Measurements from ENCODE around the gene CKMT2.

Gene CKMT2

DNA sequence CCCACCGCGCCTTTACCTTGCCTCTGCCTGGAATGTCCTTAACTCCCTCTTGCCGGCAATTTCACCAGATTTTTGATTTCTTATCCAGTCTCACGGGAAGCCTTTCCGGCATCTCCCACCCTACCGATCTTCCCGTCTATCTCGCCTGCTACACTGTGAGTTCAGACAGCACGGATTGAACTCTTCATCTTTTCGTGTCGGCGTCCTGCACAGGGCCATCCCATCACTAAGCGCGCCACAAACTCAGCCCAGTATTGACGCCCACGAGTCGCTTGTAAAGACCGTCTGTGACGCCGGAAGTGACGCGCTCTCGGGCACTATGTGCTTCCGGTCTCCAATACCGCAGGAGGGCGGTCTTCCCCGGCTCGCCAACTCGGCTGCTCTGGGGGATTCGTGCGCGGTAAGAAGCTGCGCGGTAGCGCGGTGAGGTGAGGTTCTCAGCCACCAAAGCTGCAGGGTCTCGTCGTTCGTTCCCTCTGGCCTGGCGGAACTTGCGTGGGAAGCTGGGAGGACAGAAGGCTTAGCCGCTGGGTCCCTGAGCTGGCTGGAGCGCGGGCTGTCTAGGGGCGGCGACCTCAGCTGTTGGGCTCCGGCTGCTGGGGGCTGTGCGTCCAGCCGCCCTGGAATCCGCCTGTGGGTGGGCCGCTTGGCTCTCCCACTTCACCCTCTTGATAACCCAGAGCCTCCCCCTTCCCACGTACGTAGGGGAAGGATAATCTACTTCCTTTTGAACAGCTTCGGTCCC is 68.3 kb downstream of the CKMT2 start, which contains the start of gene ZCCHC9:
Gene ZCCHC9 (plus strand): TSS at position 317 of the 745 bp plus-strand sequence. CDS start 3,171 bp downstream, outside the sequence.
- in situ Hi-C loops (cut with MboI; ENCODE audit: low sequenced_read_pairs), result no loop called here

DNA sequence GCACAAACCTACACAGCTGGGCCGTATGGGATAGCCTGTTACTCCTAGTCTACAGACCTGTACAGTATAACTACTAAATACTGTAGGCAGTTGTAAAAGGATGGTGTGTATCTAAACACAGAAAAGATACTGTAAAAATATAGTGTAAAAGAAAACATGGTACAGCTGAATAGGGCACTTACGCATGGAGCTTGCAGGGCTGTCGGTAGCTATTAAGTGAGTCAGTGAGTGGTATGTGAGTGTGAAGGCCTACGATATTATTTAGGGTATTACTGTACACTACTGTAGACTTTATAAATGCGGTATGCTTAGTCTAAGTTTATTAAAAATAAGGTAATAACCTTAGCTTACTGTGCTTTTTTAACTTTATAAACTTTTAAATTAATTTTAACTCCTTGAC is 69.5 kb downstream of the CKMT2 start:
- in situ Hi-C loops (cut with MboI; ENCODE audit: low sequenced_read_pairs), result no loop called here

DNA sequence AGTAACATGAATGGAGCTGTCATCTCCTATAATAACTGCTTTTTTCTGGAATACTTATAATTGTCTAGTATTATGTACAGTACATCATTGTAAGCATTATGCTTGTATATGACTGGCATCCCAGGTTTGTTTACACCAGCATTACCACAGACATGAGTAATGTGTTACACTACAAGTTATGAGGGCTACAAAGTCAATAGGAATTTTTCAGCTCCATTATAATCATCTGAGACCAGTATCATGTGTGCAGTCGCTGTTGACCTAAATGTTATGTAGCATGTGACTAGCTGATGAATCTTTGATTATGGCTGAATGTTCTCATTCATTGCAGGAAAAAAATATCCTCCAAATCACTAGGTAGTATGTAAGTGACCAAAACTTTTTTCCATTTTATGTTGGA is 70.4 kb downstream of the CKMT2 start:
- in situ Hi-C loops (cut with MboI; ENCODE audit: low sequenced_read_pairs), result no loop called here

DNA sequence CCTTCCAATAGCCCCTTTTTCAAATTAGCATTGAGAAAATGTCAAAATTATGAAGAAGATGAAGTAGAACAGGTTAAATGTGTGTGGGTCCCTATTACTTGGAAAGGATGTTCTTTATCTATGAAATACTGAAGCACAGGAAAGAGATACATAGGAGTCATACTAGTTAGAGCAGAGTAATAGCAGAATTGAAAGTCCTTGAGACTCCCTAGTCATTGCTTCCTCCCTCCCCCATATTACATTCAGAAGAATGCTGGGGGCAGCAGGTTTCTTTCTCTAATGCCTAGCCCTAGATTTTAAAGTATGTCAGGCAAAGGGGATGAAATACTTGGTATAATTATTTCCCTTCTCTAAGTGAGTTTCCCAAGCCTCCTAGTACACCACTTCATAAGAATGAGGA is 72.7 kb downstream of the CKMT2 start:
- in situ Hi-C loops (cut with MboI; ENCODE audit: low sequenced_read_pairs), result no loop called here

DNA sequence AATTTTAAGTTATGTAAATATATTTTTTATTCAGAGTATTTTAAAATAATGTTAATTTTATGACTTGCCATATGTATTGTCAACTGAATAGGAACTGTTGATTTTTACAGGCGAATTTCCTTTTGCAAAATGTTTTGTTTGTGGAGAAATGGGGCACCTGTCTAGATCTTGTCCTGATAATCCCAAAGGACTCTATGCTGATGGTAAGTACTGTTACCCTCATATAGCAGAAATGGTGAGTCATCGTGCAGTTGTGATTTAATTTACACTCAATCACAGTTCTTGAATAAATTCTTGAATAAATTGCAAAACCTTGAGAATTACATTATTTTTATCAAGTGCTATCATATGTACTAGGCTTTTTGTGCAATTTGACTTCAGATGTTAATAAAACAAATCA is 75.7 kb downstream of the CKMT2 start:
- in situ Hi-C loops (cut with MboI; ENCODE audit: low sequenced_read_pairs), result no loop called here

DNA sequence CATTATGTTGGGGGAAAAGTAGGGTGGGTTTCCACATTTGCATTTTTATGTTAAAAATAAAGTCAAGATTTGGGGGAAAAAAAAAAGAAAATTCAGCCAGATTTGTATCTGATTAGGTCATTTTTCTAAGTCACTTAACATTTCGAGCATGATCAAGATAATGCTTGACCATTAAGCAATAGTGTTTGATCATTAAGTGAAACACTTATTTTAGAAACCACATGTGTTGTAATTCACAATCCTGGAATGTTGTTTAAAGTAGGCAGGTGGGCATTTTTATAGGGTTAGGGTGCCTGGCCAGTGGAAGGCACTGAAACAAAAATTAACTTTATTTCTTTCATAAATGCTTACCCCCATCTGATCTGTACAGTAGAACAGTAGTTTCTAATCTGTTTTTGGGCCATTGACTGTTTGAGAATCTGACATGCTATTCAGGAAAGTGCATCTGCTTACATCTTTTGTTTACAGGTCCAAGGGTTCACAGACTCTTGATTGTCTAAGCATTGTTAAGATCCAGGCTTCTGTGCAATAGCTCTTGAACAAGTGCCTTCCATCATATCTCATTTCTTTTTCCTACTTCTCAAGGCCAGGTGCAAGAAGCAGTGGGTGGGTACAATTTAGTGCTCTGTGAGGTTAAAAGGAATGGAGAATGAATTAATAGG is 77.4 kb downstream of the CKMT2 start:
- in situ Hi-C loops (cut with MboI; ENCODE audit: low sequenced_read_pairs), result no loop called here

DNA sequence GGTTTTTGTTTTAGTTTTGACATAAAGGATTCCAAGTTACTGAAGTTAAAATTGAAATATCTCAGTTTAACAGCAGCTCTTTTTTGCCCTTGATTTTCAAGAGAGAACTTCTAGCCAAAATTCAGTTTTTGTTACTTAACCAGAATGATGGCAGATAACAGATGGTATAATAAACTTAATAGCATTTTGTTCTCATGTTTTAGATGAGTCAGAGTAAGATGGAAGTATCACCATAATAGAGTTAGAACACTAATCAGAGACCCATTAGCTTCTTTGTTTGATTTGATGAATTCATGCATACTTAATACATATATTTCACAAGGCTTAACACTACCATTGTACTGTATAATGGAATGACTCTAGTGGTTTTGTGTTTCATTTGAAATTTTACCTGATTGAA is 80.2 kb downstream of the CKMT2 start:
- in situ Hi-C loops (cut with MboI; ENCODE audit: low sequenced_read_pairs), result no loop called here

DNA sequence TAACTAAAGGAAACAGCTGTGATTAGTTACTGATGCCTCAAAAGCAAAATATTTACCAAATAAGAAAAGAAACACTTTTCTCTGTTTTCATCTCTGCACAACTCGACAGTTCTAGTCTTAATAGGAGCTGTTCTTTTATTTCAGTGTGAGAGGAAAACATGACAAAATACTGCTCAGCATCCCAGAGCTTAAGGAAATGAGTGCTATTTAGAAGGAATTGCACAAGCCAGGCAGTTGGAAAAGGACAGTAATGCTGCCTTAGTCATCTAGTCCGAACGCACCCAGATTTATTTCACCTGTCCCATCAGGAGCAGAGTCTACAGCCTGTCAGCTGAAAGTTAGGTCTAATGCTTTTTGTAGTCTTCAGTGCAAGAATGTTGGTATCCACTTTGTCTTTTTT is 80.6 kb downstream of the CKMT2 start:
- in situ Hi-C loops (cut with MboI; ENCODE audit: low sequenced_read_pairs), result no loop called here

DNA sequence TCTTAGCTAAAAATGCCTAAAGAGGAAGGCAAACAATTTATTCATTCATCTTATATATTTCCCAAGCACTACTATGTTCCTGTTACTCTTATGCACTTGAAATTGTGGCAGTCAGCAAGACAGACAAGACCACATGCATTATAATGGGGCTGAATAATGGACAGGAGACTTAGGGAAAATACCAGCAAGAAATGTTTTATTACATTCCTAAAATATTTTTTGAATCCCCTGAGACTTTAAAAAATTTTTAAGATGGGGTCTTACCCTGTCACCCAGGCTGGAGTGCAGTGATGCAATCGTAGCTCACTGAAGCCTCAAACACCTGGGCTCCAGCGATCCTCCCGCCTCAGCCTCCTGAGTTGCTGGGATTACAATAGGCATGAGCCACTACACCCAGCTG is 81.5 kb downstream of the CKMT2 start:
- in situ Hi-C loops (cut with MboI; ENCODE audit: low sequenced_read_pairs), result no loop called here

DNA sequence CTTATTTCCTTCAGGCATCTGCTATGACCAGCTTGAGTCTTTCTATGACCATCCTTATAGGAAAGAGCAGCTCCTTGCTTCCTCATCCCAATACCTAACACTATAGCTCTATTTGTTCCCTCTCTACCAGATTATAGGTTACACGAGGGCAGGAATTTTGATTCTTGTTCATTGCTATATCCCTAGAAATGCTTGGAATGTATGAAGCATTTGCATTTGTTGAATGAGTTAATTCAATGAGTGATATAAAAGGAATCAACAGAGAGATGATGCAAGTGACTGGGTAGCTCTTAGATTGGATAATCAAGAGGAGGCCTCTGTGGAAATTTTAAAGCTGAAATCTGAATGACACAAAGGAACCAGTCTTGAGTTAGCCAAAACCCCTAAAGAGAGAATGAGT is 82.2 kb downstream of the CKMT2 start:
- in situ Hi-C loops (cut with MboI; ENCODE audit: low sequenced_read_pairs), result no loop called here

DNA sequence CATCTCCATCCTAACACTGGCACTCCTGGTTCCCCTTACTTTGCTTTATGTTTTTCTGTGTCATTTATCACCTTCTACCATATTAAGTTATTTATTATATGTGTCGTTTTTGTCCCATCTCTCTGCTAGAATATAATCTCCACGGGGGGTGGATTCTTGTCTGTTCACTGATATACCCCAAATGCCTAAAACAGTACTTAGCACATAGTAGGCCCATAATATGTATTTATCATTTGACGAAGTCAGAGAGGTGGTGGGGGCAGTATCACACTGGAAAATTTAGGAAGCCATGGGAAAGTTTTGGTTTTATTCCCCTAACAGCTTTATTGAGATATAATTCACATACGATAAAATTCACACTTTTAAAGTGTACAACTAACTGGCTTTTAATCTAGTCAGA is 82.7 kb downstream of the CKMT2 start:
- in situ Hi-C loops (cut with MboI; ENCODE audit: low sequenced_read_pairs), result no loop called here
